HL-60 (cell line): ENCODE data around the gene HS1BP3.

Source experiments
- DNase-seq, 2 experiments: peaks; one replicate each; pipeline ENCODE4 v3.0.0-alpha.2; 2010 to 2020; ENCODE audit warnings: low read depth in 1 of 2, low spot score in 1 of 2
- H3K27ac ChIP-seq: fragments of 250-450 bp; sonication (Bioruptor Pico); replicated peaks from 2 replicates; pipeline ENCODE4 v1.5.1; 2020; ENCODE audit warnings: mild to moderate bottlenecking, moderate library complexity
- H3K27me3 ChIP-seq: fragments of 250-450 bp; sonication (Bioruptor Pico); 2 replicates; pipeline ENCODE4 v1.5.1; 2021; ENCODE audit warnings: mild to moderate bottlenecking, moderate library complexity; ENCODE audit not compliant: insufficient read depth, poor library complexity, severe bottlenecking
- H3K4me3 ChIP-seq: replicated peaks from 2 replicates; pipeline ENCODE4 v1.5.1; 2011; ENCODE audit warnings: mild to moderate bottlenecking, control low read depth, low read length; ENCODE audit not compliant: insufficient read depth
- CTCF ChIP-seq: IDR thresholded peaks from one replicate; pipeline ENCODE4 v1.5.1; 2011; ENCODE audit warnings: low read length, control low read depth, inconsistent platforms; ENCODE audit not compliant: insufficient read depth
- GABPA ChIP-seq: IDR thresholded peaks from 2 replicates; pipeline ENCODE4 v1.6.1; 2012; ENCODE audit warnings: low read depth
- POLR2AphosphoS5 ChIP-seq: IDR thresholded peaks from 2 replicates; pipeline ENCODE4 v1.6.1; 2012; ENCODE audit warnings: low read depth
- REST ChIP-seq: IDR thresholded peaks from 2 replicates; pipeline ENCODE4 v1.6.1; 2012; ENCODE audit warnings: low read depth; ENCODE audit not compliant: insufficient replicate concordance
- SPI1 ChIP-seq: IDR thresholded peaks from 2 replicates; pipeline ENCODE4 v1.6.1; 2012; ENCODE audit warnings: low read depth, mild to moderate bottlenecking, borderline replicate concordance

The HS1BP3 gene

GRCh38 chr2:20649576-20649975 lies 1.3 kb downstream of the HS1BP3 start:
- H3K27ac ChIP-seq = no peak overlapping the region
- TF ChIP-seq SPI1 (no peak), GABPA (no peak), CTCF (no peak), POLR2AphosphoS5 (no peak), REST (no peak)
- H3K27me3 ChIP-seq = no peaks in the 10 kb centered on the region
- H3K4me3 ChIP-seq = no peak overlapping the region
- no peak for DNase-seq

- no peak for DNase-seq
- H3K27ac ChIP-seq = no peak overlapping the region
- TF ChIP-seq REST = no peak
- no peak for TF ChIP-seq SPI1
- no peak for TF ChIP-seq POLR2AphosphoS5
- no peak for TF ChIP-seq GABPA
- no peak for TF ChIP-seq CTCF
Observed at GRCh38 chr2:20648831-20649230, 2.1 kb downstream of the HS1BP3 start.

GRCh38 chr2:20648206-20648605 lies 2.7 kb downstream of the HS1BP3 start:
- no peaks in the 10 kb centered on the region for H3K27me3 ChIP-seq
- no peak for DNase-seq
- no peak for TF ChIP-seq REST
- no peak overlapping the region for H3K4me3 ChIP-seq
- no peak overlapping the region for H3K27ac ChIP-seq

More at GRCh38 chr2:20648831-20649230, 2.1 kb downstream of the HS1BP3 start:
- H3K4me3 ChIP-seq = no peak overlapping the region
- no peaks in the 10 kb centered on the region for H3K27me3 ChIP-seq

- Histone ChIP-seq H3K4me3 (no peak overlapping the region), H3K27ac (no peak overlapping the region), H3K27me3 (no peaks in the 10 kb centered on the region)
- TF ChIP-seq REST (no peak), GABPA (no peak), SPI1 (no peak), CTCF (no peak), POLR2AphosphoS5 (no peak)
- no peak for DNase-seq
Observed at GRCh38 chr2:20647738-20648137, 3.2 kb downstream of the HS1BP3 start.
